ENCODE results near the gene CENPP.
"Not testable (repeated sequence)": the region's sequence is repeated elsewhere in the genome, so short reads cannot be mapped to it uniquely, and the experiment has no call there.

Gene CENPP

GRCh38 chr9:92405818-92406217 is 80.1 kb downstream of the CENPP start:
- peaks cover 3% of the 10 kb centered on the region for H3K36me3 Mint-ChIP-seq (ENCODE audit: low read depth)
- DNase-seq (ENCODE audit: low spot score): no peak
- no peaks in the 10 kb centered on the region for H3K27me3 Mint-ChIP-seq (ENCODE audit: low read depth)
- H3K4me1 Mint-ChIP-seq (ENCODE audit: low read depth): peaks cover 27% of the 10 kb centered on the region
- H3K27ac Mint-ChIP-seq: peak overlapping the region; percentile 32
- H3K4me3 Mint-ChIP-seq: peak overlapping the region; percentile 63
- no peaks in the 10 kb centered on the region for H3K9me3 Mint-ChIP-seq

- Mint-ChIP-seq H3K27ac (peak overlapping the region; percentile 77), H3K4me3 (peak overlapping the region; percentile 63), H3K27me3 (ENCODE audit: low read depth) (no peaks in the 10 kb centered on the region), H3K4me1 (ENCODE audit: low read depth) (peaks cover 27% of the 10 kb centered on the region), H3K36me3 (ENCODE audit: low read depth) (peaks cover 3% of the 10 kb centered on the region), H3K9me3 (no peaks in the 10 kb centered on the region)
- DNase-seq (ENCODE audit: low spot score): peak; percentile 23
These were observed 80.7 kb downstream of the CENPP start for GRCh38 chr9:92406477-92406876.

GRCh38 chr9:92407818-92408217 is 82.1 kb downstream of the CENPP start:
- Mint-ChIP-seq H3K27ac (no peak overlapping the region), H3K27me3 (ENCODE audit: low read depth) (no peaks in the 10 kb centered on the region), H3K4me3 (no peak overlapping the region), H3K36me3 (ENCODE audit: low read depth) (peaks cover 3% of the 10 kb centered on the region), H3K4me1 (ENCODE audit: low read depth) (peaks cover 25% of the 10 kb centered on the region), H3K9me3 (no peaks in the 10 kb centered on the region)
- no peak for DNase-seq (ENCODE audit: low spot score)

- DNase-seq (ENCODE audit: low spot score): no peak
- no peaks in the 10 kb centered on the region for H3K9me3 Mint-ChIP-seq
- peaks cover 25% of the 10 kb centered on the region for H3K4me1 Mint-ChIP-seq (ENCODE audit: low read depth)
- no peaks in the 10 kb centered on the region for H3K27me3 Mint-ChIP-seq (ENCODE audit: low read depth)
- H3K36me3 Mint-ChIP-seq (ENCODE audit: low read depth): peaks cover 3% of the 10 kb centered on the region
- H3K4me3 Mint-ChIP-seq: no peak overlapping the region
- no peak overlapping the region for H3K27ac Mint-ChIP-seq
These were observed 83.2 kb downstream of the CENPP start for GRCh38 chr9:92408747-92409478.

GRCh38 chr9:92411157-92411556 is 85.4 kb downstream of the CENPP start:
- DNase-seq (ENCODE audit: low spot score); H3K9me3 Mint-ChIP-seq; H3K27me3 Mint-ChIP-seq (ENCODE audit: low read depth); H3K27ac Mint-ChIP-seq; H3K36me3 Mint-ChIP-seq (ENCODE audit: low read depth); H3K4me3 Mint-ChIP-seq: not testable (repeated sequence)
- H3K4me1 Mint-ChIP-seq (ENCODE audit: low read depth): peaks cover 14% of the 10 kb centered on the region

GRCh38 chr9:92414566-92414965 is 88.8 kb downstream of the CENPP start:
- no peak overlapping the region for H3K27ac Mint-ChIP-seq
- H3K9me3 Mint-ChIP-seq: no peaks in the 10 kb centered on the region
- no peaks in the 10 kb centered on the region for H3K36me3 Mint-ChIP-seq (ENCODE audit: low read depth)
- H3K27me3 Mint-ChIP-seq (ENCODE audit: low read depth): no peaks in the 10 kb centered on the region
- peaks cover 2% of the 10 kb centered on the region for H3K4me1 Mint-ChIP-seq (ENCODE audit: low read depth)
- H3K4me3 Mint-ChIP-seq: no peak overlapping the region
- no peak for DNase-seq (ENCODE audit: low spot score)

- H3K4me1 Mint-ChIP-seq (ENCODE audit: low read depth): peaks cover 4% of the 10 kb centered on the region
- no peak for DNase-seq (ENCODE audit: low spot score)
- H3K9me3 Mint-ChIP-seq: no peaks in the 10 kb centered on the region
- H3K4me3 Mint-ChIP-seq: no peak overlapping the region
- no peak overlapping the region for H3K27ac Mint-ChIP-seq
- H3K27me3 Mint-ChIP-seq (ENCODE audit: low read depth): no peaks in the 10 kb centered on the region
- no peaks in the 10 kb centered on the region for H3K36me3 Mint-ChIP-seq (ENCODE audit: low read depth)
These were observed 97.0 kb downstream of the CENPP start for GRCh38 chr9:92422611-92423338.

- Mint-ChIP-seq H3K27ac (no peak overlapping the region), H3K27me3 (ENCODE audit: low read depth) (no peaks in the 10 kb centered on the region), H3K4me3 (no peak overlapping the region)
These were observed 97.9 kb downstream of the CENPP start for GRCh38 chr9:92423612-92424011.

GRCh38 chr9:92424340-92424739 is 98.6 kb downstream of the CENPP start, which contains the start of gene OMD:
Gene OMD, minus strand, starts transcription at chr9:92424471. Its CDS starts 6,913 bp downstream, at chr9:92417558.
- no peak within 1 kb of the TSS for H3K27ac Mint-ChIP-seq
- H3K27me3 Mint-ChIP-seq (ENCODE audit: low read depth): no peaks in the 10 kb centered on the region
- no peaks in the 10 kb centered on the region for H3K9me3 Mint-ChIP-seq
- H3K4me1 Mint-ChIP-seq (ENCODE audit: low read depth): peaks cover 4% of the 10 kb centered on the region
- no peaks in the 10 kb centered on the region for H3K36me3 Mint-ChIP-seq (ENCODE audit: low read depth)
- no peak for DNase-seq (ENCODE audit: low spot score)
- H3K4me3 Mint-ChIP-seq: no peak within 1 kb of the TSS

More at GRCh38 chr9:92423612-92424011, 97.9 kb downstream of the CENPP start:
- no peaks in the 10 kb centered on the region for H3K36me3 Mint-ChIP-seq (ENCODE audit: low read depth)
- no peaks in the 10 kb centered on the region for H3K9me3 Mint-ChIP-seq
- H3K4me1 Mint-ChIP-seq (ENCODE audit: low read depth): peaks cover 4% of the 10 kb centered on the region
- no peak for DNase-seq (ENCODE audit: low spot score)

GRCh38 chr9:92425474-92425873 is 99.7 kb downstream of the CENPP start:
- peaks cover 4% of the 10 kb centered on the region for H3K4me1 Mint-ChIP-seq (ENCODE audit: low read depth)
- no peaks in the 10 kb centered on the region for H3K36me3 Mint-ChIP-seq (ENCODE audit: low read depth)
- DNase-seq (ENCODE audit: low spot score): no peak
- no peak overlapping the region for H3K4me3 Mint-ChIP-seq
- no peaks in the 10 kb centered on the region for H3K9me3 Mint-ChIP-seq
- no peaks in the 10 kb centered on the region for H3K27me3 Mint-ChIP-seq (ENCODE audit: low read depth)
- no peak overlapping the region for H3K27ac Mint-ChIP-seq

- H3K4me1 Mint-ChIP-seq (ENCODE audit: low read depth): peaks cover 4% of the 10 kb centered on the region
- no peaks in the 10 kb centered on the region for H3K27me3 Mint-ChIP-seq (ENCODE audit: low read depth)
- DNase-seq (ENCODE audit: low spot score): no peak
- H3K4me3 Mint-ChIP-seq: no peak overlapping the region
- no peaks in the 10 kb centered on the region for H3K36me3 Mint-ChIP-seq (ENCODE audit: low read depth)
- H3K9me3 Mint-ChIP-seq: no peaks in the 10 kb centered on the region
- H3K27ac Mint-ChIP-seq: no peak overlapping the region
These were observed 100.9 kb downstream of the CENPP start for GRCh38 chr9:92426501-92427145.

GRCh38 chr9:92429836-92430235 is 104.1 kb downstream of the CENPP start:
- no peak overlapping the region for H3K4me3 Mint-ChIP-seq
- H3K36me3 Mint-ChIP-seq (ENCODE audit: low read depth): peaks cover 3% of the 10 kb centered on the region
- no peak for DNase-seq (ENCODE audit: low spot score)
- H3K27ac Mint-ChIP-seq: no peak overlapping the region
- H3K27me3 Mint-ChIP-seq (ENCODE audit: low read depth): no peaks in the 10 kb centered on the region
- no peaks in the 10 kb centered on the region for H3K9me3 Mint-ChIP-seq
- peaks cover 5% of the 10 kb centered on the region for H3K4me1 Mint-ChIP-seq (ENCODE audit: low read depth)

- no peak overlapping the region for H3K27ac Mint-ChIP-seq
- no peak overlapping the region for H3K4me3 Mint-ChIP-seq
- H3K4me1 Mint-ChIP-seq (ENCODE audit: low read depth): peaks cover 9% of the 10 kb centered on the region
- no peaks in the 10 kb centered on the region for H3K9me3 Mint-ChIP-seq
- H3K27me3 Mint-ChIP-seq (ENCODE audit: low read depth): no peaks in the 10 kb centered on the region
- peaks cover 3% of the 10 kb centered on the region for H3K36me3 Mint-ChIP-seq (ENCODE audit: low read depth)
- DNase-seq (ENCODE audit: low spot score): no peak
These were observed 106.6 kb downstream of the CENPP start for GRCh38 chr9:92432350-92432749.

- no peak for DNase-seq (ENCODE audit: low spot score)
- no peaks in the 10 kb centered on the region for H3K27me3 Mint-ChIP-seq (ENCODE audit: low read depth)
- H3K4me3 Mint-ChIP-seq: no peak overlapping the region
- H3K4me1 Mint-ChIP-seq (ENCODE audit: low read depth): peaks cover 9% of the 10 kb centered on the region
- H3K27ac Mint-ChIP-seq: no peak overlapping the region
- peaks cover 4% of the 10 kb centered on the region for H3K36me3 Mint-ChIP-seq (ENCODE audit: low read depth)
- no peaks in the 10 kb centered on the region for H3K9me3 Mint-ChIP-seq
These were observed 107.3 kb downstream of the CENPP start for GRCh38 chr9:92432972-92433548.

Data from T-helper 2 cell treated with Interferon-gamma antibody and Interleukin-4, amounts not matched to agents 5 μg/mL and 100 μg/mL, for 36 hours (primary cell).